NCI-H2107 treated with DMSO at 0.1 percent for 48 hours (cell line): ENCODE data around the gene GFOD1.
"Not testable (repeated sequence)": the region's sequence is repeated elsewhere in the genome, so short reads cannot be mapped to it uniquely, and the experiment has no call there.

ENCODE experiments used
- DNase-seq: peaks from one replicate; lab custom pipeline; 2025; ENCODE audit not compliant: unreplicated experiment; lab: John Stamatoyannopoulos, UW

Gene GFOD1

GRCh38 chr6:13331516-13332348 lies 155.7 kb downstream of the GFOD1 start:
- peak; percentile 21 for DNase-seq

- DNase-seq, result no peak
Measured at GRCh38 chr6:13328875-13329183, 158.6 kb downstream of the GFOD1 start.

- peak; percentile 58 for DNase-seq
Measured at GRCh38 chr6:13328076-13328874, 159.1 kb downstream of the GFOD1 start, which contains the start of gene TBC1D7. Gene TBC1D7 (minus strand): TSS chr6:13328537. CDS start chr6:13326898, 1,639 bp downstream.

- DNase-seq, result no peak
Measured at GRCh38 chr6:13327691-13328075, 159.7 kb downstream of the GFOD1 start.

- DNase-seq, result not testable (repeated sequence)
Measured at GRCh38 chr6:13326031-13326586, 161.3 kb downstream of the GFOD1 start.

- DNase-seq, result no peak
Measured at GRCh38 chr6:13319891-13320564, 167.4 kb downstream of the GFOD1 start.

- DNase-seq, result no peak
Measured at GRCh38 chr6:13318821-13319220, 168.6 kb downstream of the GFOD1 start.

- no peak for DNase-seq
Measured at GRCh38 chr6:13315896-13316295, 171.5 kb downstream of the GFOD1 start.

GRCh38 chr6:13314806-13315205 lies 172.6 kb downstream of the GFOD1 start:
- no peak for DNase-seq

GRCh38 chr6:13311155-13311554 lies 176.2 kb downstream of the GFOD1 start:
- DNase-seq, result no peak

GRCh38 chr6:13308332-13308731 lies 179.1 kb downstream of the GFOD1 start:
- DNase-seq, result no peak
